Head of caudate nucleus (tissue), 42 donors: ENCODE measurements around the gene PSAP.

Experiments
- DNase-seq, 42 donors: peaks; one replicate each; pipeline versions ENCODE4 v3.0.0 to v3.0.0-alpha.2; 2020 to 2021; ENCODE audit warnings: mixed read lengths in 7 of 42
- intact Hi-C: fragments of 100-400 bp; cut with DNase I; formaldehyde crosslinking; loops from one replicate; pipeline ENCODE4 v1.15.0; 2022

Gene PSAP

DNA sequence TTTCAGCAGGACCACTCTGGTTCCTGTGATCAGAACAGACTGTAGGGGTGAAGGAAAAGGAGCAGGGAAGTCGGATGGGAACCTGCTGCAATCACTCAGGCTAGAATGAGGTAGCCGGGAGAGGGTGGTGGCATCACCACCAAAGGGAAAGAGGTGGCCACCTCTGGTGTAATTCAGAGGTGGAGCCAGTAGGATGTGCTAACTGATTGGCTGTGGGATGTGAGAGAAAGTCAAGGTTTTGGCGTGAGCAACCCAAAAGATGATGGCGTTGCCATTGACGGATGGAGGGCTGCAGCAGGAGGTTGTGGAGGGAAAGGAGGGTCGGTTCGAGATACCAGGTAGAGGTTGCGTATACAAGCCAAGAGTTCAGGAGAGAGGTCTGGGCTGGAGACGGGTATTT lies 70.3 kb downstream of the PSAP start:
- no peak for DNase-seq
- intact Hi-C loops: no loop called here

DNA sequence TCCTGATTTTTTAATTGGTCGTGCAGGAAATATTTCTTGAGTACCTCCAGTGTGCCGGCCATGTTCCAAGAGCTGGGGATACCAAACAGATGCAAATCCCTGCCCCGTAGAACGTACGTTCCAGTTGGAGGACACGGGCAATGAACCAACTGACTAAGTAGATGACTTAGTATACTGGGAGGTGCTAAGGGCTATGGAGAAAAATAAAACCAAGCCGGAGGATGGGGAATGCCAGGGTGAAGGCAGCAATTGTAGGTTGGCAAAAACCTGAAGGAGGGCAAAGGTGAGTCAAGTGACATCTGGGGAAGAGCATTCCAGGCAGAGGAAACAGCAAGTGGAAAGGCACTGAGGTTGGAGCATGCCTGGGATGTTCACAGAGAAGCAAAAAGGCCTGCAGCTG lies 70.9 kb downstream of the PSAP start:
- no peak for DNase-seq
- intact Hi-C loops: no loop called here

DNA sequence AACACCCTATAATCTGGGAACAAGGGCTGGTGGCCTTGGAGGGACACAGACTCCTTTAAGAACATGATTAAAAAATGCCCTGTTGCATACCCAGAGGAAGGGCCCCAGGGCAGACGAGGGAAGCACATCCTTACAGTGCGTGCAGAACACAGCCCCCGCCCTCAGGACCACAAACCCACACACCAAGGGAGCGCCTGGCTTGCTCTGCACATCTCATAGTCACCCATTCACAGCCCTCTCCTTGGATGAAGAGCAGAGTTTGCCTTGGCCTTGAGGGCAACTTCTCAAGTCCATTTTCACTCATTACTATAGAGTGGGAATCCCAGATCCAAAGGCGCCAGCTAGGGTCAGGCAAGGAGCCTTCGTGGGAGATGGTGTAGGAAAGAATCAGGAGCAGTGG lies 71.4 kb downstream of the PSAP start:
- intact Hi-C loops: no loop called here
- DNase-seq: no peak

DNA sequence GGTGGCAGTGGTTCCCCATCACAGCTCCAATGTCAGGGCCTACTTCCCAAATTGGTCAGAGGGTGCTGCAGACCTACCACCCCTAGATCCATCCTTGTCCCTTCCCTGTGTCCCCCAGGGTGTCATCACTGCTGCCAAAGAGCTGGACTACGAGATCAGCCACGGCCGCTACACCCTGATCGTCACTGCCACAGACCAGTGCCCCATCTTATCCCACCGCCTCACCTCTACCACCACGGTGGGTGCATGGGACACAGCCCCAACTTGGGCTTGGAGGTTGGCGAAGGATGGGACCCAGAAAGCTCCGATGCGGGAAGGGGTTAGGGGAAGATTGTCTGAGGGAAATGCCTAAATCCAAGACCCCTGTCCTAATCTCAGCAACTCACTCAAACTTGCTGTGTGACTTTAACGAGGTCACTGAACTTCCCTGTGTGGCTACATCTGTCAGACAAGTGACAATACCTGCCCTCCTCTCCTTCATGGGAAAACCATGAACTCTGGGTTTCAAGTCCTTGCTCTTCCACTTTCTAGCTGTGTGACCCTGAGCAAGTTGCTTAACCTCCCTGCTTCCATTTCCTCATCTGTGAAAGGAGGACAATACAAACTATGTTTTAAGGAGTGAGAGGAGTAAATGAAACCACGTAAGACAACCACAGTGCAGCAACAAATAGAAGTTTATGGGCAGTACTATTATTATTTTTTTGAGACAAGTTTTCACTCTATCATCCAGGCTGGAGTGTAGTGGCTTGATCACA lies 72.8 kb downstream of the PSAP start:
- intact Hi-C loops: no loop called here
- no peak for DNase-seq

- no peak for DNase-seq
- intact Hi-C loops: no loop called here
Observed at GRCh38 chr10:71777213-71777985, 73.7 kb downstream of the PSAP start.

- intact Hi-C loops: no loop called here
- DNase-seq: no peak
Observed at GRCh38 chr10:71776481-71776925, 74.5 kb downstream of the PSAP start.

DNA sequence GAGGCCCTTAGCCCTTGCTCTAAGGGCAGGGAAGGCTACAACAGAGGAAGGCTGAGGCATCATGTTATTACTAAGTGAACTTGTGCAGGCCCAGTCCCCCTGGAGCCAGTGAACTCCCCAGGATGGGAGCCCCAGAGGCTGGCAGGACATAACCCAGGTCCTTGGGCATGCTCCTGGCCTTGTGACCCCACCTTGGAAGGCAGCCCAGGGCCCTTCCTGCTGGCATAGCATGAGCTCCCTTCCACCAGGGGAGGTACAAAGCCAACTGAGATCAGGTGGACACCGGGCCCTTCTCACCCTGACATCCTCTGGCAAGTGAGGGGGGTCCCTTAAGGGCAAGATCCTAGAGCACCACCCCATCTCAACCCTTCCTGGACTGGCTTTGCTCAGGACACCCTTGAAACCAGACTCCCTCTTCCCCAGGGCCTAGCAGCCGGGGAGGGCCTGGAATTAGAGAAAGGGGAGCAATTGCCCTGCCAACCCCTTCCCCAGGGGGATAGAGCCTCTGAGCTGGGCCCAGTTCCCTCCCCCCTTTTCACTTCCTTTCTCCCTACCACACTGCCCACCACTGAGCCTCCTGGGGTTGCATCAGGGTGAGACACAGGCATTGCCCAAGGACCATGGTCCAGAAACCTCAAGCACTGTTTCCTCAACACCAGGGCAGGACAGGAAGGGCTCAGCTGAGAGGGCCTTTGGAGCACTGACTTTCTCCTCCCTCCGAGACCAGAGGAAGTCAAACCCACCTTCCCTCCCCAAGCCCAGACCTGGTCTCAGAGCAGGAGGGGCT lies 75.9 kb downstream of the PSAP start:
- intact Hi-C loops: no loop called here
- DNase-seq: peak in 22 of 42 donors; percentile 30 to 71 (median 44)

DNA sequence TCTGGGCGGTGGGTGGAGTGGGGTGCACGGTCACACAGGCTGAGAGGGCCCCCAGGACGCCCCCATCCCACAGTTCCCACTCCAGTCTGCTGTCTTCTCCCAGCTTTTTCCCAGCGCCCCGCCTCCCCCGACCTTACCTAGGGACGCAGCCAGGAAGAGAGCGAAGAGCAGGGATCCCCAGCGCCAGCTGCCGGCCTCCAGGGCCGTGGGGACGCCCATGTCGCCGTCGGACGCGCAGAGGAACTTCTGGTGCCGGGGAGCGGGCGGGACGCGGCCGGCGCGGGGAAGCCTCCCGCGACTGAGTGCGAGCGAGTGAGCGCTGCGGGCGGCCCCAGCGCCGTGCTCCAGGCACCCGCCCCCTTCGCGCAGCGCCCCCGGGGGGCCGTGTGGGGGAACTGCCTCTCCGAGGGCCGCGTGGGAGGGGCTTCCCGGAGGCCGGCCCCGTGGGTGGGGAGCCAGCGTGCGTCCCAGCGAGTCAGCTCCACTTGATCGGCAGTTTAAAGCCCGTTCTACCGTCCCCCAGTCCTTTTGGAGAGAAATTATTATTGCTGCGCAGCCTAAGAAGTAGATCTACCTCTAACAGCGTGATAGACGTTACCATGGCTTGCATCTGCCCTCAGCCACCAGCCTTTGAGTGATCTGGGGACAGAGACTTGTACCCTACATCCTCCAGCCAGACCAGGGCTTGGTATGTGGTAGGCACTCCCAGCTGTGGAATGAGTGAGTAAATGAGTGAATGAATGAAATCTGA lies 77.7 kb downstream of the PSAP start, which contains the start of gene VSIR:
TSS of gene VSIR (minus strand) at position 300 of the 751 bp plus-strand sequence. CDS start at position 219, 81 bp downstream.
- intact Hi-C loops: no loop called here
- DNase-seq: peak; percentile 58 to 94 (median 87)

- DNase-seq: no peak
- intact Hi-C loops: no loop called here
Observed at GRCh38 chr10:71772832-71773220, 78.2 kb downstream of the PSAP start.

DNA sequence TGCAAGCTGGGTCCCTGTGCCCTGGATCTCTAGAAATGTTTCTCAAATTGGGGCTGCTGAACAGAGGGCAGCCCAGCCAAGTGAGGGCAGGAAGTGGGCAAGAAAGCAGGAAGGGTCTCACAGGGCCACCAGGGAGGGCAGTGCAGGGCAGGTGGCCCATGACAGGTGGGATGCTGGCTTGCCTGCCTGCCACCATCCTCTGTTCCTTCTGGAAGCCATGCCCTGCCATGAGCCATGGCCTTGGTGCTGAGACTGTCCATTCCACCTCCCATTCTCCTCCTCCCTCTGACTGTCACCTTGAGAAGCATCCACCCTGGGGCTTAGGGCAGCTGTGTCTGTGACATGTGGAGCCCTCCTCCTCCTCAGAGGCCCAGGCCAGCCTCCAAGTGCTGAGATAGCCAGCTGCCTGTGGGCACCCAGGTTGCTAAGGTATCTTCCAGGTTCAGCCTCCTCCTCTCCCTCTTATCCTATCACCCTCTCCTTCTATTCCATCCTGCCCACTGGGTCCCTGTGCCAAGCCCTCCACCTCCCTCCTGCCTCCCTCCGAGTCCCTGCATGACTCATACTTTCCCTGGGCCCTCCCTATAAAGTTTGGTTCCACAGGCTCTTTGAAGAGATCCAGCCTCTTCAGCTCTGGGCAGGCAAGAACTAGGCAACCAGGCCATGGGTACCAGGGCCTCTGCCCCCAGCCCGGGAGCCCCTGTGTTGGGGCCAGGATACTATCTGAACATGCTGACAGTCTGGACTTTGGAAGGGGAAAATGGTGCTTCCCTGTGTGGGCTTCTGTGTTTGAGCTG lies 79.0 kb downstream of the PSAP start:
- intact Hi-C loops: no loop called here
- DNase-seq: peak in 6 of 42 donors; percentile 31 to 71 (median 53)

DNA sequence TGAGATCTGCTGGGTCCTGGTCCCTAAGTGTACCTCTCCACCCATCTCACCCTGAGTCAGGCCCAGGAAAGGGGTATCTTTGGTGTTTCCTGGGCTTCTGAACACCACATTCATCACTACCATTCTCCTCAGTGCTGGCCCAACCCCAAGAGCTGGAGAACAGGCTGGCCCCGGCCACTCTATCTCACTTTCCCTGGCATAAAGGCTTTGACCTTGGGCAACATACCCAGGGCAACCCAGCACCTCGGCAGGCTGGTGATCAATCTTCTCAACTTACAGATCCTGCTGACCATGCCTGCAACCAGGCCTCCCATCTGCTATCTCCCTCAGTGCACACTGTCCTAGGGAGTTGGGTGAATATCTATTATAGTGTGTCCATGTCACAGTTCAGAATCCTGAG lies 79.8 kb downstream of the PSAP start:
- no peak for DNase-seq
- intact Hi-C loops: no loop called here

- DNase-seq: peak in 4 of 42 donors; percentile 37 to 61 (median 52)
- intact Hi-C loops: no loop called here
Observed at GRCh38 chr10:71770789-71771188, 80.3 kb downstream of the PSAP start.

GRCh38 chr10:71770255-71770654 lies 80.8 kb downstream of the PSAP start:
- DNase-seq: no peak
- intact Hi-C loops: no loop called here

DNA sequence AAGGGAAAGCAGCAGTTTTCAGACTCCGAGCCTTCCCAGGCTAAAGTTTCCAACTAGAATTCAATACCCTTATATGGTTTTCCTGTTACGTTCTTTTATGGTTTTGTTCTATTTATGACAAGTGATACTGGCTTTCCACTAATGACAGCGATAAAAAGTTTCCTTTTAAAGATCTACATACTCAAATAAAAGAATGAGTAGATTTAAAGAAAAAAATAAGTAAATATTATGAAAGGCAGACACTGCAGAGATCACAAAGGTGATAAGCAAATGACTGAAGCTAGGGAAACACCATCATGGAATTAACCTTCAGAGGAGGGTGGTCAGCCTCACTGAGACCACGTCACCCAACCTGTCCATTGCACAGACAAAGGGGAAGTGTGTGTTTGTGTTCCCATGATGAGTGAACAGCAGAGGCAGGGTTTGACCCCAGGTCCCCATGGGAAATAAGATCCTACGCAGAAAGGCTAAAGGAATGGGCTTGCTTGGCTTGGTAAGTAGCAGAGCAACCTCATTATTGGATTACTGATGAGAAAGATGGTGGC lies 81.7 kb downstream of the PSAP start:
- intact Hi-C loops: no loop called here
- no peak for DNase-seq

DNA sequence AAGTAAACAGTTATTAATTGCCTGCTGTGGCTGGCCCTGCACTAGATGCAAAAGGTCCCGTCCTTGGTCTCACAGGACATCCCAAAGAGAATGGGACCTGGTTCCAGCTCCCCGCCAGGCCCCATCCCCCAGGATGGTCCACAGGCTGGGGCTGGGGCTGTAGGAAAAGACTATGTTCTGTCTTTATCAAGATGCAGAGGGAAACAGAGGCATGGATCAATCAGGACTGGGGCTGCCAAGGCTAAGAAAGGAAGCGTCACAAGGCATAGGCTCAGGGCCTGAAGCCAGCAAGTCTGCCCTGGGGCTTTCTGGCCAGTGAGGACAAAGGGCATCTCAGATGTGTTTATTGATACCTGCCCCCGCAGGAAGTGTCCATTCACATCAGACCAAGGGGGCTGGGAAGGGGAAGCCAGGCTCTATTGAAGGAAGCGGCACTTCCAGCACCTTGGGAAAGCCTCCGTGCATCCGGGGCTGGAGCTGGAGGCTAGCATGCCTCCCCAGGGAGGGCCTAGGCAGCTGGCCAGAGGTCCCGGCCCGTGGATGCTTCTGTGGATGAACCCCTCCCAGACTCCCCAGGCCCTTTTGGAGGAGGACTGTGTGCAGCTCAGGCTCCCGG lies 83.5 kb downstream of the PSAP start:
- intact Hi-C loops: no loop called here
- no peak for DNase-seq

DNA sequence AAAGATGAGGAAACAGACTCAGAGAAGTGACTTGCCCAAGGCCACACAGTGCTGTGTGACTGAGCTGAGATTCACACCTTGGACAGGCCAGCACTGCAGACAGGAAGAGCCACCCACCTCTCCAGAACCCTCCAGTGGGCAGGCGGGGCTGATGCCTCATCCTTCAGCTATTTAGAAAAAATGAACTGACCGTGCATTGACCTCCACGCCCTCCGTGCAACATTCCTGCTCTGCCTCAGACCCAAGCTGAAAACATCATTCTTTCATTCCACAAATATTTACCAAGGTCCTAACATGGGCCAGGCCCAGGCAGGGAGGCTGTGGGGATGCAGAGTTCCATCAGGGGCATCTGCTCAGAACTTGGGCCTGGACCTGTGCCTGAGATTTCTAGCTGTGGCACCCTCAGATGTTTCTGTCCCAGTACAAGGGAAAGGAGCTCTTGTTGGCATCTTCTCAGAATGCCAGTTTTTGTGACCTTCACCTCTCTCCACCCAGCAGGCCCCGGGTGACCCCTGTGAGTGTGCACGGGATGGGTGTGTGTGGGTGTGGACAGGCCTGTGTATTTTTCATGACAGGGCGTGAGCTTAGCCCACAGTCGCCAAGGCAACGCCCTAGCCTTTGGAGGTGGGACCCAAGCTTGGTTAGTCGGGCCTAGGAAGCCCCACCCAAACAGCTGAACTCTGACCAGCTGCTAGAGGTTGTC lies 84.2 kb downstream of the PSAP start:
- DNase-seq: no peak
- intact Hi-C loops: no loop called here
